Epithelial cell of prostate (primary cell): ENCODE measurements around the gene ADCY4.
"Not testable (repeated sequence)": the region's sequence is repeated elsewhere in the genome, so short reads cannot be mapped to it uniquely, and the experiment has no call there.

Source experiments
- DNase-seq: peaks from one replicate; pipeline ENCODE4 v3.0.0-alpha.2; 2011; ENCODE audit warnings: low read depth, low spot score
- H3K27ac ChIP-seq: fragments of 450-650 bp; 2 replicates; pipeline ENCODE4 v1.5.1; 2017; ENCODE audit warnings: mild to moderate bottlenecking

ADCY4 gene

DNA sequence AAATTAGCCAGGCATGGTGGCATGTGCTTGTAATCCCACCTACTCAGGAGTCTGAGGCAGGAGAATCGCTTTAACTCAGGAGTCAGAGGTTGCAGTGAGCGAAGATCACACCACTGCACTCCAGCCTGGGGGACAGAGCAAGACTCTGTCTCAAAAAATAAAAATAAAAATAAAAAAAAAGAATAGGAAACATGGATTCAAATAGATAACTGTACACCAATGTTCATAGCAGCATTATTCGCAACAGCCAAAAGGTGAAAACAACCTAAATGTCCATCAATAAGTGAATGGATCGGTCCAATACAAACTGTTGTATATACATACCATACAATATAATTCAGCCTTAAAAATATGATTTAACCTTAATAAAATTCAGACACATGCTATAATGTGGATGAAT is 8.0 kb upstream of the ADCY4 start:
- DNase-seq, result no peak
- no peak overlapping the region for H3K27ac ChIP-seq

GRCh38 chr14:24340606-24341005 is 5.7 kb upstream of the ADCY4 start:
- DNase-seq, result no peak
- no peak overlapping the region for H3K27ac ChIP-seq

GRCh38 chr14:24339284-24340151 is 4.6 kb upstream of the ADCY4 start, which contains the start of gene RIPK3:
Gene RIPK3 (minus strand): TSS chr14:24339991. CDS start chr14:24339826, 165 bp downstream.
- DNase-seq, result no peak

DNA sequence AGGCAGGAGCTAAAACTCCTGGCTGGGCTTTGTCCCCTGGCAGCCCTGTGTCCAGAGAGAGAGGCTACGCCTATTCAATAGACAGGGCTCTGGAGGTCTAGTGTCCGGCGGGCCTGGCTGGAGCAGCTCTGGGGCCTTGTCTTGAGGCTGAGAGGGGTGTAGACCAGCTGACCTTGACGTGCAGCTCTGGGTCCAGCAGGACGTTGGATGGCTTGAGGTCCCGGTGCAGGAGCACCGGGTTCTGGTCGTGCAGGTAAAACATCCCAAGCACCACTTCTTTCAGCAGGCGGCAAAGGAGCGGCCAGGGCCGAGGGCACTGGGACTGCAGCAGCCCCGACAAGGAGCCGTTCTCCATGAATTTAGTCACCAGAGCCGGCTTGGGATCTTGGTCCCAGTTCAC is 4.0 kb upstream of the ADCY4 start:
- no peak overlapping the region for H3K27ac ChIP-seq
- no peak for DNase-seq

More at GRCh38 chr14:24339284-24340151, 4.6 kb upstream of the ADCY4 start, which contains the start of gene RIPK3:
- no peak within 1 kb of the TSS for H3K27ac ChIP-seq

DNA sequence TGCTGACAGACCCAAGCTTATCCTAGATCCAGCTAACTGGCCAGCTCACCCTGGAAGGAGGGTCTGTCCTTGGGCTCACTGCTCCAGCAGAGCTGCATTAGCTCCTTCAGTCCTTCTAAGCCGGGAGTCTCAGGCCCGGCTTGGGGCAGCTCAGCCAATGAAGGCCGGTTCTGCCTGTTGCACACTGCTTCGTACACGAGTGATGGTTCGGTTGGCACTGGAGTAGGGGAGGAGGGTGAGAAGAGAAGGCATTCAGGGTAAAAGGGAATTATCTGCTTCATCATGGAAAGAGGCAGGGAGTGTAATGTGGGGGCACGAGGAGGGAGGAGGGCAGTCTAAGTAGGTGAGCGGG is 2.9 kb upstream of the ADCY4 start:
- DNase-seq, result no peak
- H3K27ac ChIP-seq, result no peak overlapping the region

DNA sequence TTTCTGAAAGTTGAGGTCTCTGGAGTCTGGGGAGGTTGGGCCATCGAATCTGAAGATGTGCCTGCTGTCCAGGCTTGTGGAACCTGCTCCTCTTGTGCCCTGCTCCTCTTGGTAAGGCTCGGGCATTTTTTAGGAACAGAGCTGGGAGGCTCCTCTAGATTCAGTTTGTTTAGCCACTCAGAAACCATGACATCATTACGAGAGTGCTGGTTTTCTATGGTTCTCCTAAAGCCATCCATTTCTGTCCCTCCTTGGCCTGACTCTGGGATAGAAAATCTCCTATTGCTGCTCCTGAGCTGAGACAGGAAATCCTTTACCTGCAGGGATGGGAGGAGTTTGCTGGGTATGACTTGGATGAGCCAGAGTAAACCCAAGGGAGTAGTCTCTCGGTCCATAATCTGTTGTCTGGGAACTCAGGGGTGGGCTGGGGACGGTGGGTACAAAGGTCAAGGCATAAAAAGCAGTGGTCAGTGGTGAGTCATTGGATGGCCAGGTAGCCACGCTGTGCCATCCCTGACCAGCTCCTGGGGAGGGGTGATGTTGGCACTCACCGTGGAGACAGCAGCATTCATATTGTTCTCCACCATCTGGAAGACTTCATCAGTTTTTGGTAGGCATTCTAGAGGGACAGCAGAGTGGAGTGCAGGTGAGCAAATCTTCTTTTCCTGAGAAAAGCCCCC is 2.4 kb upstream of the ADCY4 start:
- H3K27ac ChIP-seq, result no peak overlapping the region
- DNase-seq, result no peak

GRCh38 chr14:24335461-24336171 is 745 bp upstream of the ADCY4 start:
- DNase-seq, result no peak
- no peak overlapping the region for H3K27ac ChIP-seq

DNA sequence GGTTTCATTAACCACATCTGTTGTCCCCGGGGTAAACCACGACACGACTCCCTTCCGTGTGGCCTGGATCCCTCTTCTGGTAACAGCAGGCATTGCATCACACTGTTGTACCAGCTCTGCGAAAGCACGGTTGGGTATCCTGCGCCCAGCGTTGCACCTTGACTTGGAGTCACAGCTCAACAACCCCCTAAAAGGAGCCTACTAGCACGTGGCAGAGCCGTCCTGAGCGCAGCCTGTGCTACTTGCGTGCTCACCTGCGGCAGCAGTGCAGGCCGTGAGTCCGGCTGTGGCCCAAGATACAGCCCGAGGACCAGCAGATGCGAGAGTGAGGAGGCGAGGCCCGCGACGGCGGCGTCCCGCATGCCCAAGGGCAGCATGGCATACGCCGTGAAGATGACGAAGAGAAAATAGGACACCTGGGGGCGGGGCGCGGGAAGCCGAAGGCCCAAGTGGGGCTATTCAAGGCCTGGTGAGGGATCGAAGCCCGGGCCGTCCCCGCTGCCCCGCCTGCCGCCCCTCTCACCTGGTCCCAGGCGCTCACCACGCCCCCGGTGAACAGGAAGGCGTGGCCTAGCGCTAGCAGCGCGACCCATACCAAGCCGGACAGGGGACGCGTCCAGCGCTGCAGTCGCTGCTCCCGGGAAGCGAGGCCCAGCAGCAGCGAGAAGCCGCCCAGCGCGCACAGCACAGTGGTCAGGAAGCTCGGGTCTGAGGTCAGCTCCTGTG is 2.4 kb downstream of the ADCY4 start:
- no peak overlapping the region for H3K27ac ChIP-seq
- no peak for DNase-seq

DNA sequence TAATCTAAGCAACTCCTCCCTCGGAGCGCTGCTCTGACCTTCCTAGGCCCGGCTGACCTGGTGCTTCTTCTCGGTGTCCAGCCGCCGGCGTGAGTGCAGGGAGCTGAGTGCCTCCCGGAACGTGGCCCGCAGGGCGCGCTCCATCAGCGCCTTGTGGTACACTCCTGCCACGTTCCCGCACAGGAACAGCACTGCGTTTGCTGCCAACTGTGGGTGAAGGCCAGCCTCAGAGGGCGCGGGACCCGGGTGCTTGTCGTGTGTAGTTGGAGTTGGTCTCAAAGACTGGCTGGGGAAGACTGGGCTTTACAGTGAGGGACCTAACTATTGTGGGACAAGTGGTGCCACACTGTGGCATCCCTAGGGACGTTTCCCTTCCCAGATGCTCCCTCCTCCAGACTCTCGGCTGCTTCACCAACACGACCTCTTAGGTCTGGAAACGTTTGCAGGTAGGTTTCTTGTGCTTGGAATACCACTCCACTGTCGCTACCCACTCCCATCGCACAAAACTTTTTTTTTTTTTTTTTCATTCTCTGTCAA is 3.1 kb downstream of the ADCY4 start:
- no peak for DNase-seq
- H3K27ac ChIP-seq, result no peak overlapping the region

GRCh38 chr14:24330973-24331674 is 3.7 kb downstream of the ADCY4 start:
- DNase-seq, result no peak
- no peak overlapping the region for H3K27ac ChIP-seq

GRCh38 chr14:24329736-24330135 is 5.1 kb downstream of the ADCY4 start:
- H3K27ac ChIP-seq, result no peak overlapping the region
- DNase-seq, result no peak

DNA sequence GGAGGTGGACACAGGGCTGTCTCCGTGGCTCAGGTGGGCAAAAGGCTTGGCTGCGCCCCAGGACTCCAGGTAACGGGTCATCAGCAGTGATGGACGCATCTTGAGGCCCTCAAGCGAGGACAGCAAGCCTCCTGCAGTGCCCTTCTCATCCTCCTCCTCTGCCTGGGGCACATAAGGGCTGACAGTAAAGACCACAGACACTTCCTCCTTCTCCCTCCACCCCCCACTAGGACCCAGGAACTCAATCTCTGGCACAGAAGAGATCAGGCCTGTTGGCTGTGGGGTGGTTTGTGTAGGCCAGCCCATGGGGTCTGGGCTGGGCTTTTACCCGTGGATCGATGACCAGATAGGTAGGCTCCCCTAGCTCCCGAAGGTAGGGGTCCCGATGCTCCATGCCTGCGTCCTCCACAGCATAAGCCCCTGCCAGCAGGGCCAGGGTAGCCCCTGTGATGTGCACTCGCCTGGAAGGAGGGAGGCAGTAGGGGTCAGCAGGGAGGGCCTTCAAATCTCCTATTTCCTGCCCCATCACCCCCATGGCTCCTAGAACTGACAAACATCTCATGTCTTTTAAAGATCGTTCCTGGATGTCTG is 5.7 kb downstream of the ADCY4 start:
- DNase-seq, result no peak
- H3K27ac ChIP-seq, result no peak overlapping the region

DNA sequence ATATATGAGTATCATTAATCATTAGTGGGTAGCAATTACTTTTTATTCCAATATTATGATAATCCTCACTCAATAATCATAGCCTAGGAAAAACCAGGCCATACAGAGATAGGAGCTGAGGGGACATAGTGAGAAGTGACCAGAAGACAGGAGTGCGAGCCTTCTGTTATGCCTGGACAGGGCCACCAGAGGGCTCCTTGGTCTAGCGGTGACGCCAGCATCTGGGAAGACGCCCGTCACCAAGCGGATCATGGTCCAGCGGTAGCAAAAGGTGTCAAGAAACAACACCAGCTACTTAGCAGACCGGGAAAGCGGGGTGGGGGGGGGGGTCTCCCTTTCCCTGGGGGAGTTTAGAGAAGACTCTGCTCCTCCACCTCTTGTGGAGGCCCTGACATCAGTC is 7.0 kb downstream of the ADCY4 start:
- not testable (repeated sequence) for DNase-seq, H3K27ac ChIP-seq

DNA sequence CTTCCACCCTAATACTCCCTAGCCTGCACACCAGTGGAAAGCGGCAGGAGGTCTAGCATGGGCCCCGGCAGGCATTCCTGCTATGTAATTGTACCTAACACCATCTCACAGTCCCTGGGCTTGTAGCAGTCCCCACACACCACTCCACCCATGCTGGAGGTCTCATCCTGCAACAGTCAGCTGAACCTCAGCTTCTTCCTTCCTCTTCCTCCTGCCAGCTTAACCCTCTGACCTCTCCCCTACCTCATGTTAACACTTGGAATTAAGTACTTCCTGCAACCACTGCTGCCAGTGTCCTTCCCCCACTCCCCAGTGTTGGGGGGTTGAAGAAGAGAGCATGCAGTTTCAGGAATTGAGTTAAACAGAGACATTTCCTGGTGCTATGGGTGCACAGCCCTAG is 7.6 kb downstream of the ADCY4 start:
- no peak overlapping the region for H3K27ac ChIP-seq
- no peak for DNase-seq

- no peak for DNase-seq
- no peak overlapping the region for H3K27ac ChIP-seq
Measured at GRCh38 chr14:24325963-24326362, 8.9 kb downstream of the ADCY4 start.

DNA sequence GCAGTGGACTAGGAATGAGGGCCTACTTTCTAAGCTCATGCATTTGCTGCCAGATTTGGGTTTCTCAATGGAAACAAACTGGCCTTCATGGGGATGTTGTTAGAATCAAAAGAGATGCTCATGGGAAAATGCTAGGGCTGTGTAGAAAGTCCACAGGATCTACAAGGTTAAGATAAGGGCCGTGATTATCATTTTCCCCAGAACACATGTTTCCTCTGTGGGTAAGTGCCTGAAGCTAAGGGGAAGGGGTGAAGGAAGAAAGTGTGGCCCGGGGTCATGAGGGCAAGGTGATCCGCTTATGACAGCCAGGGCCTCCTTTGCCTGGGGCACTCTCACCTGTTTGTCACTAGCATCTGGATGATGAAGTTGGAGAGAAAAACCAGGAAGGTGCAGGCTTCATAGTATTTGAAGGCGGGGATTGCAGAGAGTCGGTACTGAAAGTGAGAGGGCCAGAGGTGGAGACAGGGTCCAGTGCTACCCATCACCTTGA is 9.8 kb downstream of the ADCY4 start:
- no peak for DNase-seq
- H3K27ac ChIP-seq, result no peak overlapping the region

GRCh38 chr14:24324024-24324423 is 10.8 kb downstream of the ADCY4 start:
- no peak overlapping the region for H3K27ac ChIP-seq
- no peak for DNase-seq

- no peak for DNase-seq
- no peak overlapping the region for H3K27ac ChIP-seq
Measured at GRCh38 chr14:24323341-24323740, 11.5 kb downstream of the ADCY4 start.

- no peak for DNase-seq
- H3K27ac ChIP-seq, result no peak overlapping the region
Measured at GRCh38 chr14:24322672-24323071, 12.2 kb downstream of the ADCY4 start.
